Body of pancreas (tissue), 4 donors: Measurements from ENCODE around the gene SYNE2.

Experiments used
- POLR2A ChIP-seq, 3 donors: fragments of 450-650 bp; IDR thresholded peaks; one replicate each; pipeline ENCODE4 v1.6.1; 2016; ENCODE audit warnings: antibody characterized with exemption in 3 of 3, mild to moderate bottlenecking in 2 of 3
- TF ChIP-seq, protein P1 (sequence below), 7 experiments: fragments of 450-650 bp in 4 of 7; fragments of 200-600 bp in 3 of 7; sonication (generic) in 3 of 7; IDR thresholded peaks; one replicate each; pipeline ENCODE4 v1.5.1; 2016 to 2019; ENCODE audit warnings: antibody characterized with exemption in 7 of 7

DNA sequence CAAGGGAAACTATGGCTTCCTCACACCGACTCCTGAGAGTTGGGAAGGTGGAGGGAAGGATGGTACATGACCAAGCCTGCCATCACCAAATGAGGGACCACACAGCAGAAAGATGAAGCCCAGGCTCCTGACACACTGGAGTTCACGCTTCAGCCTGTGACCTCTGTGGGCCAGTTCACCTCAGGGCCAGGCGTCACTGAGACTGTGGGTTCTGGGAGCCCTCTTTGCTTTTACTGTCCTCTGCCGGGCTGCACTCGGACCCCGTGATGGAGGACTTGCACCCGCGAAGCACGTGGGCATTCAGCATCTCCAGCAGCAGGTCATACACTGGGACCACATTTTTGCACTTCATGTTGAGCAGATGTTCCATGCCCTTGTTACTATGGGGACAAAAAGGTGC lies 380.1 kb downstream of the SYNE2 start:
- TF ChIP-seq POLR2A (IDR thresholded peaks at IDR 0.05): no peak
- TF ChIP-seq, protein P1, sequence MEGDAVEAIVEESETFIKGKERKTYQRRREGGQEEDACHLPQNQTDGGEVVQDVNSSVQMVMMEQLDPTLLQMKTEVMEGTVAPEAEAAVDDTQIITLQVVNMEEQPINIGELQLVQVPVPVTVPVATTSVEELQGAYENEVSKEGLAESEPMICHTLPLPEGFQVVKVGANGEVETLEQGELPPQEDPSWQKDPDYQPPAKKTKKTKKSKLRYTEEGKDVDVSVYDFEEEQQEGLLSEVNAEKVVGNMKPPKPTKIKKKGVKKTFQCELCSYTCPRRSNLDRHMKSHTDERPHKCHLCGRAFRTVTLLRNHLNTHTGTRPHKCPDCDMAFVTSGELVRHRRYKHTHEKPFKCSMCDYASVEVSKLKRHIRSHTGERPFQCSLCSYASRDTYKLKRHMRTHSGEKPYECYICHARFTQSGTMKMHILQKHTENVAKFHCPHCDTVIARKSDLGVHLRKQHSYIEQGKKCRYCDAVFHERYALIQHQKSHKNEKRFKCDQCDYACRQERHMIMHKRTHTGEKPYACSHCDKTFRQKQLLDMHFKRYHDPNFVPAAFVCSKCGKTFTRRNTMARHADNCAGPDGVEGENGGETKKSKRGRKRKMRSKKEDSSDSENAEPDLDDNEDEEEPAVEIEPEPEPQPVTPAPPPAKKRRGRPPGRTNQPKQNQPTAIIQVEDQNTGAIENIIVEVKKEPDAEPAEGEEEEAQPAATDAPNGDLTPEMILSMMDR (IDR thresholded peaks at IDR 0.05): no peak
